Measurements from ENCODE around the gene SDF2L1.

- TF ChIP-seq POLR2A (IDR thresholded peaks at IDR 0.05) (no peak), CTCF (IDR thresholded peaks at IDR 0.05) (no peak)
These were observed 18.8 kb downstream of the SDF2L1 start for GRCh38 chr22:21660904-21661303.

Measured in uterus (tissue), 2 donors.